HG03060 (cell line): Measurements from ENCODE around the gene TMEM190.

ENCODE experiments used
- ATAC-seq: cut with Tn5 transposase; IDR thresholded peaks from one replicate; pipeline ENCODE4 v1.9.1; 2021; ENCODE audit warnings: low read depth, moderate number of reproducible peaks; ENCODE audit not compliant: unreplicated experiment

Gene TMEM190

GRCh38 chr19:55369653-55370304 lies 6.8 kb upstream of the TMEM190 start:
- no peak for ATAC-seq

DNA sequence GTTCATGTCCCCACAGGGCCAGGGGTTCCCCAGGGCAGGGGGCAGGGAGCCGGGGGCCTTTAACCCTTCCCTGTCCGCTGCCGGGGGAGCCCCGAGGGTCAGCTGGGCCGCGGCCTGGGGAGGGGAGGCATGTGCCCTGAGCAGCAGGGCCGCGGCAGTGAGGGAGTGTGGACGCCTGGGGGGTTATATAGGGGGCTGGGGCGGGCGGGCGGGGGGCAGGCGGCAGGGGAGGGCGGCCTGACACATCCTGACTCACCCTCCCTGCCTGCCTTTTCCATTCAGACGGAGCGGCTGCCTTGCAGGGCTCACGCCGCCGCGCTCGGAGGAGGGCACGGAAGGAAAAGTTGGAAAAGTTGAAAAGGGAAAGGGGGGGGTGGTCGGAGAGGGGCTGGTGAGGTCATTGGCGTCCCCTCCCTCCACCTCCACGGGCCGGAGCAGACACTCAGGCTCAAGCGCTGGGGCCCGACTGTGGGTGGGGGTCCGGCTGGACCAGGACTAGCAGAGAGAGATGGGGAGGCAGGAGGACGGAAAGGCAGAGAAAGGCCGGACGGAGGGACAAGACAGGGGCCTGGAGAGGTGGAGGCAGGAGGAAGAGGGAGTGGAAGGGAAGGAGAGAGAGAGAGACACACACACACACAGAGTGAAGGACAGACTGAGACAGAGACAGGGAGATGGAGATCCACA lies 6.2 kb upstream of the TMEM190 start, which contains the start of gene IL11:
Gene IL11 (minus strand): TSS at position 159 of the 684 bp plus-strand sequence. CDS start 153 bp downstream, at position 6.
- no peak for ATAC-seq

- ATAC-seq: no peak
Observed at GRCh38 chr19:55372316-55373081, 4.1 kb upstream of the TMEM190 start.

DNA sequence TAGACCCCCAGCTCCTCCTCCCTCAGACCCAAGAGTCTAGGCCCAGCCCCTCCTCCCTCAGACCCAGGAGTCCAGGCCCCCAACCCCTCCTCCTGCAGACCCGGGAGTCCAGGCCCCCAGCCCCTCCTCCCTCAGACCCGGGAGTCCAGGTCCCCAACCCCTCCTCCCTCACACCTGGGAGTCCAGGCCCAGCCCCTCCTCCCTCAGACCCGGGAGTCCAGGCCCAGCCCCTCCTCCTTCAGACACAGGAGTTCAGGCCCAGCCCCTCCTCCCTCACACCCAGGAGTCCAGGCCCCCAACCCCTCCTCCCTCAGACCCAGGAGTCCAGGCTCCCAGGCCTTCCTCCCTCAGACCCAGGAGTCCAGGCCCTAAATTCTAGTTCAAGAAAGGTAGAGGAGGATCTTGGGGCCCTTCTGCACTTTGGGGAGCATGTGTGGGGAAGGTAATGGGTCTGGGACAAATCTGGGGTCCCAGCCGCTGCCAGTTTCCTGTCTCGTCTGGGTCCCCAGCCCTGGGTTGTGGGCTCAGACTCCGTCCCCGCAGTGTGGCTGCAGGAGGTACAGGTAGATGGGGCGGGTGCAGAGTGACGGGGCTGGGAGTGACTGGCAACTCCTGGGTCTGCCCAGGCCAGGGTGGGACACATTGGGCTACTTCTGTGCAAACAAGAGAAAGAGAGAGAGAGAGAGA lies 3.2 kb upstream of the TMEM190 start:
- ATAC-seq: no peak

- no peak for ATAC-seq
Observed at GRCh38 chr19:55373993-55374757, 2.5 kb upstream of the TMEM190 start.

GRCh38 chr19:55377356-55378131 lies 918 bp downstream of the TMEM190 start:
- no peak for ATAC-seq

- ATAC-seq: no peak
Observed at GRCh38 chr19:55379174-55379573, 2.5 kb downstream of the TMEM190 start.

- ATAC-seq: no peak
Observed at GRCh38 chr19:55382013-55382412, 5.4 kb downstream of the TMEM190 start.

- no peak for ATAC-seq
Observed at GRCh38 chr19:55382522-55383054, 6.0 kb downstream of the TMEM190 start.

DNA sequence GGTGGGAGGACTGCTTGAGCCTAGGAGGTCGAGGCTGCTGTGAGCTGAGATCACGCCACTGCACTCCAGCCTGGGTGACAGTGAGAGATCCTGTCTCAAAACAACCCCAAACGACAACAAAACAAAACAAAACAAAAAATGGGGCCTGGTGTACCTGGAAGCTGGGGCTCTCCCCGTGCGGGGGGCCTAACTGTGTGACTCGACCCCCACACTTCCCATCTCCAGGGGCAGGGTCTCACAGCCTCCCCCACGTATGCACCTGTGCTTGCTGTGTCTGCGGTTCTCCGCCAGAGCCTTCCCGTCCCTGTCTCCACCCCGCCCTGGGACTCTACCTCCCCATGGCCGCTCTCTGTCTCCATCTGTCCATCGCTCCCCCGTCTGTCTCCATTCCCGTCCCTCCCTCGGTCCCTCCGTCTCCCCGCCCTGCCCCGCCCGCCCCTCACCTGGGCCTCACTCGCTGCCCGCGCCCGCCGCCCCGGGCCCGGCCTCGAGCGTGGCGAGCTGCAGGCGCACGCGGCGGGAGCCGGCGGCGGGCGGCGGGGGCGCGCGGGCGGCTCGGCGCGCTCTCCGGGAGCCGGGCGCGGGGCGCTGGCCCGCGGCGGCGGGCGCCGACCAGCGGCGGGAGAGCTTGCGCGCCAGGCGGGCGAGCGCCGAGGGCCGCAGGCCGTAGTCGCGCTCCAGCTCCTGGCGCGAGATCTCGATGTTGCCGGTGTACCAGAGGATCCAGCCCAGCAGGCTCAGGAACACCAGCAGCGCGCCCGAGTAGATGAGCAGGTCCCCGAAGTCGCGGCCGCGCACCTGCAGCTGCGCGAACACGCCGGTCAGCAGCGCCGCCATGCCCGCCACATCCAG lies 6.9 kb downstream of the TMEM190 start:
- no peak for ATAC-seq

GRCh38 chr19:55384131-55384919 lies 7.7 kb downstream of the TMEM190 start, which contains the start of gene TMEM238:
Gene TMEM238, minus strand, starts transcription at chr19:55384292. Its CDS starts 33 bp downstream, at chr19:55384259.
- no peak for ATAC-seq

DNA sequence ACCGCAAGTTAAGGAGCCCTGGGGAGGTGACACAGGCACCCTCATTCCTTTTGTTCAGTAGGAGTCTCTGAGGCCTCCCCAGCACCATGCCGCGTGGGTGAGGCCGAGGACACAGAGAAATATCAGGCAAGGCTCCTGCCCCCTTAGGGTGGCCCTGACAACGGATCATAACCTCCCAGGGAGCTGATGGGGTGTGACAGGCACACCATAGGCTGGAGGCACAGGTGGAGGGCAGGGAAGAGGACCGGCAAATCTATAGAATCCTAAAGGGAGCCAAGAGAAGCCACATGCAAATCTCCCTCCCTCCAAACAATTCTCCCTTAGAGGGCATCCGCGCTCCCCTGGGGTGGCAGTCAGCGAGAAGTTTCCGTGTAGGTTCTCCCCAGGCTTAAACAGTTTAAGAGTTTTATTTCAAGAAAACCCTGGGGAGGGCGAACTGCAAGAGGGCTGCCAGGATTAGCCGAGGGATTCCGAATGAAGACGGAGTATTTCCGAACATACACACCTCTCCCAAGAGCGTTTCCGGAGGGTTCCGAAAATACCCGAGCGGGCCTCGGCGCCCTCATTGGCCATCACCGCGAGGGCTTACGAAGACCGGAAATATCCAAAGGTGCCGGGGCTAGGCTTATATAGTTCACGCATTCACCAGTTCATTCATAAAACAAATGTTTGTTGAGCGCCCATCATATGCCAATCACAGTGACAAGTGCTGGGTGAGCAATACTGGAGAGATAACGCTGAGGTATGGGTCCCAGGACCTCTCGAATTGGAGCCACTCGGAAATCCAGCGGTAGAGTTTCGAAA lies 8.5 kb downstream of the TMEM190 start:
- peak; percentile 35 for ATAC-seq

DNA sequence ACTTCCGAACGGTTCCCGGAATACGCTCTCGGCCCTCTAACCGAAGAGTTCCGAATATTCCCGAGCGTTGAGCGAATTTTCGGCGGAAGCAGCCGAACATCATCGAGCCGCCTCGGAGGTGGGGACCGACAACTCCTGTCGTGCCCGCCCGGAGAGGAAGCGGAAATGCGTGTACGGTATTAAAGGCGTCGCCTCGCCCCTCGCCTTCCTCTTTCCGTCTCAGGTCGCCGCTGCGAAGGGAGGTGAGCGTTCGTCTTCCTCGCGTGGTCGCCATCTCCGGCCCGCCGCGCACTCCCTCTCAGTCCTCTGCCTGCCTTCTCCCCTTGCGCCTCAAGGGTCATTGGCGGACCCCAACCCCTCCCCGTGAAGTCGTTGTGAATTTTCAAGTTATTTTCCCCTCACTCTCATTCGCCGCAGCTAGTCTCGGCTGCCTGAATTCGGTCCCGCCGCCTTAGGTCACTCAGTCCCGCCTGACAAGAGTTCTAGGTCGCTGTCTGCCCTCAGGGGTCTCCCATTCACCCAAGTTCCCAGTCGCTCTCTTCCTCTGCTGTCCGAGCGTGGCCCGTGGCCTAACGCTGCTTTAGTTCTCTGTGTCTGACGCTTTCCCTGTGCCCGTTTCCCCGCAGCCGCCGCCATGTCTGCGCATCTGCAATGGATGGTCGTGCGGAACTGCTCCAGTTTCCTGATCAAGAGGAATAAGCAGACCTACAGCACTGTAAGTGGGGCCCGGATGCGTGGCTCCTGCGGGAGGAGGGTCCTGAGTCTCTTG lies 9.3 kb downstream of the TMEM190 start, which contains the start of gene RPL28:
Gene RPL28 (plus strand): TSS at position 209 of the 769 bp plus-strand sequence. CDS start 426 bp downstream, at position 635.
- ATAC-seq: peak; percentile 70

DNA sequence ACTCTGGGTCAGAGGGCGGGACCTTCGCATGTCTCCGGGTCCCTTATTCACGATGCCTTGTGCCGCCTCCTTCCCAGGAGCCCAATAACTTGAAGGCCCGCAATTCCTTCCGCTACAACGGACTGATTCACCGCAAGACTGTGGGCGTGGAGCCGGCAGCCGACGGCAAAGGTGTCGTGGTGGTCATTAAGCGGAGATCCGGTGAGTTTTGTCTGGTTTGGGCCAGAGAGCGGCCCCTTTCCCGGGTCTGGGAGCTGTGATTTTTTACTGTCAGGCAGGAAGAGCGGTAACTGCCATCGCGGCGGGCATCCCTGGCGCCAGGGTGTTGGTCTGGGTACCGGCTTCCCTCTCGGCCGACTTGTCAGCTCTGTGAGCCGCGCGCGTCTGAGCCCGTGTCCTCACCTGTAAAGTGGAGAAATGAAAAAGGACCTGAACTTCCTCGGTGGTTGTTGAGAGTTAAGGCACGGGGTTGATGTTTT lies 9.9 kb downstream of the TMEM190 start:
- ATAC-seq: no peak

DNA sequence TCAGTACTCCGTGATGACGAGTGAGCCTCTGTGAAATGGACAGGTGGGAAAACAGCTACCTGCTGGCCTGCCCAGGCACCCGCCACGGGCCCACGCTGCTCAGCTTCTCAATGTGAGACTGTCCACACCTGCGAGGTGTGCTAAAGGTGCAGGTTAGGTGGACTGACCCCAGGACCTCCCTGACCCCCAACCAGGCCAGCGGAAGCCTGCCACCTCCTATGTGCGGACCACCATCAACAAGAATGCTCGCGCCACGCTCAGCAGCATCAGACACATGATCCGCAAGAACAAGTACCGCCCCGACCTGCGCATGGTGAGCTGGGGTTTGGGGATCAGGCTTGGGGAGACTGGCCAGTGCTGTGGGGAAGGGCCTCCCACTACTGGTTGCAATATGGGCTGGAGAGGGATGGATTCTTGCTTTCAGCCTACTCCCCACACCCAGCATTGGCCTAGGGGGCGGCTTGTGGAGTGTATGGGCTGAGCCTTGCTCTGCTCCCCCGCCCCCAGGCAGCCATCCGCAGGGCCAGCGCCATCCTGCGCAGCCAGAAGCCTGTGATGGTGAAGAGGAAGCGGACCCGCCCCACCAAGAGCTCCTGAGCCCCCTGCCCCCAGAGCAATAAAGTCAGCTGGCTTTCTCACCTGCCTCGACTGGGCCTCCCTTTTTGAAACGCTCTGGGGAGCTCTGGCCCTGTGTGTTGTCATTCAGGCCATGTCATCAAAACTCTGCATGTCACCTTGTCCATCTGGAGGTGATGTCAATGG lies 11.3 kb downstream of the TMEM190 start:
- ATAC-seq: no peak
